CD4-positive, alpha-beta T cell (primary cell): ENCODE measurements around the gene HPCAL1. TPM values are rescaled to one million over a fixed set of nuclear protein-coding genes. Genes with fewer than 3 reads are reported as not detected.

Experiments used
- ATAC-seq: fragments of 200-7000 bp; cut with Tn5 transposase; one replicate; pipeline ENCODE4 v1.10.0; 2022; ENCODE audit warnings: mild to moderate bottlenecking; ENCODE audit not compliant: poor library complexity
- CTCF ChIA-PET: fragments of 350-600 bp; sonication (Branson Sonifier 250); formaldehyde crosslinking; loops from one replicate; lab custom pipeline; 2021; ENCODE audit warnings: antibody characterized with exemption, inconsistent platforms; lab: Charles Lee
- POLR2A ChIA-PET: fragments of 350-600 bp; sonication (Branson Sonifier 250); formaldehyde crosslinking; loops from one replicate; lab custom pipeline; 2021; ENCODE audit warnings: antibody characterized with exemption, inconsistent platforms; lab: Charles Lee
- DNase-seq, 14 experiments: peaks; one replicate each; pipeline ENCODE4 v3.0.0-alpha.2; 2013 to 2020; ENCODE audit warnings: mixed read lengths in 2 of 14
- H3K27ac ChIP-seq, 2 donors: one replicate each; pipeline versions ENCODE4 v1.5.1 to v1.7.0; 2013; ENCODE audit warnings: low read length in 2 of 2, low read depth in 1 of 2, mild to moderate bottlenecking in 1 of 2
- H3K27me3 ChIP-seq, 2 experiments: 1 replicate in 1 of 2; 2 replicates in 1 of 2; pipeline versions ENCODE4 v1.6.1 to v1.7.0; 2013; ENCODE audit warnings: low read length in 2 of 2, control low read depth in 1 of 2, mild to moderate bottlenecking in 1 of 2, moderate library complexity in 1 of 2; ENCODE audit not compliant: insufficient read depth in 2 of 2, control insufficient read depth in 1 of 2
- H3K36me3 ChIP-seq: one replicate; pipeline ENCODE4 v1.6.1; 2013; ENCODE audit warnings: low read length, control low read depth; ENCODE audit not compliant: insufficient read depth
- H3K4me1 ChIP-seq: one replicate; pipeline ENCODE4 v1.6.1; 2013; ENCODE audit warnings: low read length, control low read depth; ENCODE audit not compliant: insufficient read depth
- H3K4me3 ChIP-seq: one replicate; pipeline ENCODE4 v1.5.1; 2013; ENCODE audit warnings: mild to moderate bottlenecking, low read length, moderate library complexity
- H3K9me3 ChIP-seq, 2 experiments: 1 replicate in 1 of 2; 2 replicates in 1 of 2; pipeline versions ENCODE4 v1.6.1 to v1.7.0; 2013; ENCODE audit warnings: low read length in 2 of 2, mild to moderate bottlenecking in 2 of 2, control low read depth in 1 of 2, moderate library complexity in 1 of 2; ENCODE audit not compliant: control insufficient read depth in 1 of 2, insufficient read depth in 1 of 2
- H3K27ac Mint-ChIP-seq: one replicate; pipeline ENCODE4 v1.8.0; 2020; ENCODE audit warnings: mixed read lengths
- H3K27me3 Mint-ChIP-seq: one replicate; pipeline ENCODE4 v1.8.0; 2021; ENCODE audit warnings: mixed read lengths
- H3K36me3 Mint-ChIP-seq: one replicate; pipeline ENCODE4 v1.8.0; 2021; ENCODE audit warnings: low read depth, mixed read lengths
- H3K4me1 Mint-ChIP-seq: one replicate; pipeline ENCODE4 v1.8.0; 2021; ENCODE audit warnings: low read depth, mixed read lengths
- H3K4me3 Mint-ChIP-seq: one replicate; pipeline ENCODE4 v1.8.0; 2020; ENCODE audit warnings: mild to moderate bottlenecking, mixed read lengths
- H3K9me3 Mint-ChIP-seq: one replicate; pipeline ENCODE4 v1.8.0; 2020; ENCODE audit warnings: mixed read lengths
- intact Hi-C, 2 experiments: fragments of 100-400 bp; cut with DNase I in 1 of 2; cut with micrococcal nuclease in 1 of 2; formaldehyde crosslinking; loops; one replicate each; pipeline versions ENCODE4 v1.15.1 to v1.9.0; 2023 to 2025; cut with DNase I, micrococcal nuclease
- total RNA-seq, 174 experiments: library from RNA in 2 of 174; stranded (reverse) in 2 of 174; gene quantifications; one replicate each; pipeline ENCODE4 v1.2.3 and lab custom pipeline; 2021 to 2026
- TF ChIP-seq, protein P1 (sequence below): fragments of 200-600 bp; IDR thresholded peaks from one replicate; pipeline ENCODE4 v1.8.0; 2022; ENCODE audit warnings: antibody characterized with exemption, mild to moderate bottlenecking

Gene HPCAL1
- total RNA-seq, 2 experiments from 2014 or later = 24.9 to 27.9 TPM

DNA sequence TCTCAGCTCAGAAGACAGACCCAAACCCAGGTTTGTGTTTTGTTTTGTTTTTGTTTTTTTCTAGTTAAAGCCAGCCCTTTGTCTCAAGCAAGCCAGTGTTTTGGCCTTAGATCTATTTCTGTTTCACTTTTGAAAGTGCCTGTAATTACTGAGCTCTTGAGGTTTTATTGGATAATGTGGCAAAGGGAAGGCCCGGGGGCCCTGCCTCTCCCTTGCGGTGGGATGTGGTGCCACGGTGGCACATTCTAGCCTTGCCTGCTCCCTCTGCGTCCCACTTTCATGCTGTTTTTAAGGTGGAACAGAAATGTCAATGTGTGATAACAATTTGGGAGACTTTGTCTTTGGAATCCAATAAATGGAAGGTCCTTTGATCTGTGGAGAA, 2.5 kb downstream of the HPCAL1 start:
- TF ChIP-seq, protein P1, sequence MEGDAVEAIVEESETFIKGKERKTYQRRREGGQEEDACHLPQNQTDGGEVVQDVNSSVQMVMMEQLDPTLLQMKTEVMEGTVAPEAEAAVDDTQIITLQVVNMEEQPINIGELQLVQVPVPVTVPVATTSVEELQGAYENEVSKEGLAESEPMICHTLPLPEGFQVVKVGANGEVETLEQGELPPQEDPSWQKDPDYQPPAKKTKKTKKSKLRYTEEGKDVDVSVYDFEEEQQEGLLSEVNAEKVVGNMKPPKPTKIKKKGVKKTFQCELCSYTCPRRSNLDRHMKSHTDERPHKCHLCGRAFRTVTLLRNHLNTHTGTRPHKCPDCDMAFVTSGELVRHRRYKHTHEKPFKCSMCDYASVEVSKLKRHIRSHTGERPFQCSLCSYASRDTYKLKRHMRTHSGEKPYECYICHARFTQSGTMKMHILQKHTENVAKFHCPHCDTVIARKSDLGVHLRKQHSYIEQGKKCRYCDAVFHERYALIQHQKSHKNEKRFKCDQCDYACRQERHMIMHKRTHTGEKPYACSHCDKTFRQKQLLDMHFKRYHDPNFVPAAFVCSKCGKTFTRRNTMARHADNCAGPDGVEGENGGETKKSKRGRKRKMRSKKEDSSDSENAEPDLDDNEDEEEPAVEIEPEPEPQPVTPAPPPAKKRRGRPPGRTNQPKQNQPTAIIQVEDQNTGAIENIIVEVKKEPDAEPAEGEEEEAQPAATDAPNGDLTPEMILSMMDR = no peak
- peak overlapping the region; percentile 90 for H3K4me3 Mint-ChIP-seq
- ChIA-PET POLR2A (interaction anchor here (0.8 to 11.5 kb wide), 4 partner anchors 25 to 143 kb away, joined by 8 to 230 read pairs (median 56); partner anchors contain the start of gene ODC1), CTCF (interaction anchor here (1.2 to 6.4 kb wide), 5 partner anchors 9 to 181 kb away, joined by 3 to 70 read pairs (median 4); no protein-coding TSS in a partner anchor)
- Histone ChIP-seq H3K27ac (no peak overlapping the region), H3K4me1 (peaks cover 79% of the 10 kb centered on the region), H3K27me3 (no peaks in the 10 kb centered on the region), H3K9me3 (no peaks in the 10 kb centered on the region), H3K4me3 (peak overlapping the region; percentile 92), H3K36me3 (no peaks in the 10 kb centered on the region)
- ATAC-seq (peak; percentile 15), DNase-seq (peak in 6 of 14 experiments; percentile 38 to 77 (median 63))
- H3K36me3 Mint-ChIP-seq = peaks cover 14% of the 10 kb centered on the region
- peak overlapping the region; percentile 84 for H3K27ac Mint-ChIP-seq
- intact Hi-C loops = loop anchor here (1.0 to 10.0 kb wide), 4 partner anchors 24 to 1470 kb away; partner anchors contain the start of gene KIDINS220 (in 1 of the 2)
- H3K27me3 Mint-ChIP-seq = no peaks in the 10 kb centered on the region
- H3K4me1 Mint-ChIP-seq = peaks cover 80% of the 10 kb centered on the region
- no peaks in the 10 kb centered on the region for H3K9me3 Mint-ChIP-seq

DNA sequence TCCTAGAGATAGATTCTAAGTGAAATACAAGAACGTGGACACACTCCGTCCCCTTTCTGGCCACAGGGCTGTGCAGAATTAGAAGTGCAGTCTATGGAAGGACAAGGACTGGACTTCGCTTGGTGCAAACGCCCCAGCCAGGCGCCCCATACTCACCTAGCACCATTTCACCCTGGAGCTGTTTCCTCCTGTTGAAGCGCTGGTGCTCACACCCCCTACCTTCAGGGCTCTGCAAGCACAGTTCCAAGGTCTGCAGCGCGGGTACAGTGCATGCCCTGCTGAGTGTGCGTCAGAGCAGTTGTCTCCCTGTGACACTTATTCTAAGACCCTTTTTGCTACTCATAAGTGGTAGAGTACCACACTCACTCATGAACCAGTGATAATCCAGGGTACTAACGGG, 3.0 kb downstream of the HPCAL1 start:
- peak overlapping the region; percentile 92 for H3K4me3 ChIP-seq
- TF ChIP-seq, protein P1 = peak; percentile 62
- H3K36me3 Mint-ChIP-seq = peaks cover 14% of the 10 kb centered on the region
- peaks cover 79% of the 10 kb centered on the region for H3K4me1 Mint-ChIP-seq
- no peaks in the 10 kb centered on the region for H3K27me3 ChIP-seq
- POLR2A ChIA-PET = interaction anchor here (0.8 to 11.5 kb wide), 5 partner anchors 21 to 142 kb away, joined by 3 to 230 read pairs (median 47); partner anchors contain the start of gene ODC1
- DNase-seq (peak; percentile 35 to 71 (median 43)), ATAC-seq (peak; percentile 45)
- peak overlapping the region; percentile 90 for H3K4me3 Mint-ChIP-seq
- H3K27me3 Mint-ChIP-seq = no peaks in the 10 kb centered on the region
- intact Hi-C loops = loop anchor here (1.0 to 10.0 kb wide), 4 partner anchors 23 to 1471 kb away; partner anchors contain the start of gene KIDINS220 (in 1 of the 2)
- H3K36me3 ChIP-seq = no peaks in the 10 kb centered on the region
- H3K27ac Mint-ChIP-seq = peak overlapping the region; percentile 84
- no peak overlapping the region for H3K27ac ChIP-seq
- H3K9me3 Mint-ChIP-seq = no peaks in the 10 kb centered on the region
- peaks cover 79% of the 10 kb centered on the region for H3K4me1 ChIP-seq
- CTCF ChIA-PET = interaction anchor here (1.2 to 6.4 kb wide), 5 partner anchors 8 to 181 kb away, joined by 4 to 70 read pairs (median 7); no protein-coding TSS in a partner anchor
- H3K9me3 ChIP-seq = no peaks in the 10 kb centered on the region

DNA sequence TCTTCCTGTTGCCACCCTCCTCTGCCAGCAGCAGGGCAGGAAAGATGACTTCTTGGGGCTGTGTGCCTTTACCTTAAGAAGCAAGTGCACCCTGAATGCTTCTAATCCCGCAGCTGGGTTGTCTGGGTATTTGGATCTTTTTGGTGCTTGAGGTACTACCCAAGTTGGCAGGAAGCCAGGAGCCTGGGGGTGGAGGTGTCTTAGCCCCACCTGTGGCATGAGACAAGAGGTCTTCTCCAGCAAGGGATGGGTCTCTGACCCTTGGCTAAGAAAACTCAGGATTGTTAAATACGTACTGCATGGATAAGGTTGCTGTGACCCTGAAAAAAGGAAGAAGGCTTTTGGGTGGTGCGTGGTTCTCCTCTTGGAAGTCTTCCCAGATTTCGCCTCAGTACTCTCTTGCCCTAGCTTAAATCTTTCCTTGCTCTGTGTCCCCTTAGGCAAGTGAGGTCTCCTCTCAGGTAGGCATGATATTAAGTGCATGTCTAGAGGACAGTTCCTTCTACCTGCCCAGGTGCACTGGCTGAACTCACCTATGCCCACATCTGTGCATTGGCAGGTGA, 4.3 kb downstream of the HPCAL1 start:
- POLR2A ChIA-PET = interaction anchor here (1.1 to 11.5 kb wide), 3 partner anchors 9 to 23 kb away, joined by 3 to 230 read pairs (median 4); no protein-coding TSS in a partner anchor

More for the DNA sequence above, 4.3 kb downstream of the HPCAL1 start:
- Mint-ChIP-seq H3K27ac (peak overlapping the region; percentile 84), H3K27me3 (no peaks in the 10 kb centered on the region), H3K36me3 (peaks cover 14% of the 10 kb centered on the region), H3K9me3 (no peaks in the 10 kb centered on the region), H3K4me1 (peaks cover 67% of the 10 kb centered on the region), H3K4me3 (peak overlapping the region; percentile 90)
- Histone ChIP-seq H3K4me3 (no peak overlapping the region), H3K4me1 (peaks cover 70% of the 10 kb centered on the region), H3K27ac (no peak overlapping the region), H3K36me3 (no peaks in the 10 kb centered on the region), H3K27me3 (no peaks in the 10 kb centered on the region), H3K9me3 (no peaks in the 10 kb centered on the region)
- intact Hi-C loops = loop anchor here in 1 of 2 experiments (10.0 kb wide), 1 partner anchor 1472 kb away; the partner anchor contains the start of gene KIDINS220
- TF ChIP-seq, protein P1 = no peak
- DNase-seq (peak in 5 of 14 experiments; percentile 13 to 55 (median 48)), ATAC-seq (no peak)
- CTCF ChIA-PET = interaction anchor here (0.9 to 1.4 kb wide), 2 partner anchors 102 to 128 kb away, joined by 3 to 7 read pairs; no protein-coding TSS in a partner anchor
